Measurements from ENCODE around the gene LPP.
A peak's percentile ranks its signal among the peaks of the same experiment; 100 is the strongest.

LPP gene

DNA sequence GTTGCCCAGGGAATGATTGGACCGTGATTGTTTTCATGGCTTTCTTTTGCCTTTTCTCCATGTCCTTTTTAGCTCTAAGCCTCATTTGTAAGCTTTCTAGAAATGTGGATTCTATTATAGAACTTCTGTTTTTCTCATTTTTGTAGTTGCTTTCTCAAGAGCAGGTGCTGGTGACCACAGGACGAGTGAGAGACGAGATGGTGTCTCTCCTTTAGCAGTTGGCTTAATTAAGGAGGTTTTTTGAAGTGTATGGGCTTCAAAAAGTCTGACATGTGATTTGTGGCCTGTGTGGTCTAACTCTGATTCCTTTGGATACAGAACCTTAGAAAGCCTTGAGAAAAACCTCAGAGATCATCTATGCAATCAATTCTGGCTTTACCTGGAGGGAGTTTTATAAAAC lies 292.8 kb downstream of the LPP start:
- no peak for DNase-seq

DNA sequence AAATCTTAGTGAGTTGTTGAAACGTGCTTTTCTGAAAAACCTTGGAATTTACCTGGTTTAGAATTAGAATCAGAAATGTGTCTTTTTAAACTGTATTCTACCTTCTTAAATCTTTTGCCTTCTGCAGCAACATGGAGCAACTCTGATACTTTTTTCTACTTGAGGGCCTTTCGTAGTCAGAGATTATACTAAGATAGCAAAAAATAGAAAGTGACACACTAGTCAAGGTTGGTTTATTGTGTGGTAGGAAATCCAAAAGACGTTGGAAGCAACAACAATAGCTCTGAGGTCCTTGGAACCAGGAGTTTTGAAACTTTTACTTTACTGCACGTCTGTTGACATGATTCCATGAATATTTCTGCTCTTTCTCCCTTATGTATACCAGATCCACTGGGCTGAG lies 294.9 kb downstream of the LPP start:
- no peak for DNase-seq

DNA sequence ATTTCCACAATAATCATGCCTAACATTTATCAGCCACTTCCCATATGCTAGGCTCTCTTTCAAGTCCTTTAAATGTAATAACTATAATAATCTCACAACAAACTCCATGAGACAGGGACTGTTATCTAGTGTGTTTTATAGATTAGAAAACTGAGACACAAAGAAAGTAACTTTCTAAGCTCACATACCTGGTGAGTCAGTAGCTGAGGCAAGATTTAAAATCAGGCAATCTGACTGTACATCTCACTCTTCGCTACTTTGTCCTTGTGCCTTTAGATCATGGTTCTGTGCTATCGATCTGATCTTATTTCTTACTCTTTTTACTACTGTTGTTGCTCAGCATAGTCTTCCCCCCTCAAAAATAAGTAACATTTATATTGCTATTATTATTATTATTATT lies 295.5 kb downstream of the LPP start:
- DNase-seq = no peak

DNA sequence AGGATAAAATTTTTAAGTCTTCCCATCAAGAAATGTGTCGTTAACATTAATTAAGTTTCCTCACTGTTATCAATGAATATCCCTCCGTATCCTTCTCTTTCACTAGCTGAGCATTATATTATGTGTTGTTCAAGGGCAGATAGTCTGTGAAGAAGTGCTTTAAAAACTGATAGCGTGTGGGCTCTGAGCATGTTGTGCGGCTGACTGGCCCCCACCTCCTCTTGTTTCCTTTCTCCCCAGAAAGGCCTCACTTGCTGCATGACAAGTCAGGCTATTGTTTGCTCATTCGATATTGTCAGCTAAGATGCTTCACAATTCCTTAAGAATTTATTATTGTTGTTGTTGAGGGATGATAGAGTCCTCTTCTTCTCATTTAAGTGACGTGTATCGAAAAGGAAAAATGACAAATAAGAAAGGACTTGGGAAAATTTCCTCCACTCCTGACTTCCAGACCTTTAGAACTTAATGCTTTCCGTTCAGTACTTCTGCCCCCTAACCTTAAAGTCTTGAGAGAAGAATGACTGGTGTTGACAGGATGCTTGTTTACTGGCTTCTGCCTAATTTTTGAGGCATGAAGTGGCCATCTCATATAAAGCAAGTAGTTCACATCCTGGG lies 298.3 kb downstream of the LPP start:
- DNase-seq = no peak

DNA sequence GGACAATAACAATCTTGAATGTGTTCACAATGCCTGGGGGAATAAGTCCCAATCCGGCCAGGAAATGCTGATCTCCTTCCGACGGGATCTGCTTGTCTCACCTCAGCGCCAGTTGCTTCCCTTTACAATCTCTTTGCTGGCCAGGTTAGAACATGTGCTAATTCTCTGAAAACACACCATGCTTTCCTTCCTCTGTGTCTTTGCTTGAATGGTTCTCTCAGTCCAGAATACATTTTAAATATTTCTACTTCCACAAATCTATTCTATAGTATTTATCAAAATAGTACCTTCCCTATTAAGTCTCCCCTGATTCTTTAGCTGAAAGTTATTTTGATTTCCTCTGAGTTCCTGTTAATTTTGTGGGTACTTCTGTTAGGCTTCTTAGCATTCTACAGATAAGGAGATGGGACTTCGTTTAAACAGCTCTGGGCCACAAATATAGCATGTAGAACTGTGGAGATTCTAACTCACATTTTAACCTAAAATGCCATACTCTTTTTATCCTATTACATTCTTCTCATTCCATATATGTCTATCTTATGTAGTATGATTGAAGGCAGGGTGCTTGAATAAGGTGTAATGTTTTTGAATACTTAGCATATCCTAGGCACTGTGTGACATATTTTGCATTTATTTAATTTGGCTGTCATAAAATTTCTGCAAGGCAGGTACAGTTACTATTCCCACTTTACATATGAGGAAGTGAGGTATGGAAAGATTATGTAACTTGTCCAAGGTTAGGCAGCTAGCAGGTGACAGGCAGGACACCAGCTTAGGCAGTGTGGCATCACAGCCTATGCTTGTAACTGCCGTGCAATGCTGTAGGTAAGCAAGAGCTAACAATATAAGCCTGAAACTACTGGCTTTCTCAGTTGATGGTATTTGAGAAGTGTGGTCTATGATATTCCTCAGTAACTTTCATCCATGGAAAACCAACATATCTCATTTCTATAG lies 299.8 kb downstream of the LPP start:
- no peak for DNase-seq

DNA sequence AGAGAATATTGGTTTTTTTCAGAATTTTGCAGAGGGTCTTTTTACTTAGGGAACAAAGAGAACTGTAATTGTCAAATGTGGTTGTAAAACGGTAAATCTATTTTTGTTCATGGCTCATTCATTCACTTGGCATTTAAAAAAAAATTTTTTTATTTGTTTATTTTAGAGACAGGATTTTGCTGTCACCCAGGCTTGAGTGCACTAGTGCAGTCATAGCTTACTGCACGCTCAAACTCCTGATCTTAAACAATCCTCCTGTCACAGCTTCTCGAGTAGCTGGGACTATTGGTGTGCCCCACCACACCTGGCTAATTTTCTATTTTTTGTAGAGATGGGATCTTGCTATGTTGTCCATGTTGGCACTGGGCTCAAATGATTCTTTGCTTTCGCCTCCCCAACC lies 301.8 kb downstream of the LPP start:
- peak; percentile 49 for DNase-seq

DNA sequence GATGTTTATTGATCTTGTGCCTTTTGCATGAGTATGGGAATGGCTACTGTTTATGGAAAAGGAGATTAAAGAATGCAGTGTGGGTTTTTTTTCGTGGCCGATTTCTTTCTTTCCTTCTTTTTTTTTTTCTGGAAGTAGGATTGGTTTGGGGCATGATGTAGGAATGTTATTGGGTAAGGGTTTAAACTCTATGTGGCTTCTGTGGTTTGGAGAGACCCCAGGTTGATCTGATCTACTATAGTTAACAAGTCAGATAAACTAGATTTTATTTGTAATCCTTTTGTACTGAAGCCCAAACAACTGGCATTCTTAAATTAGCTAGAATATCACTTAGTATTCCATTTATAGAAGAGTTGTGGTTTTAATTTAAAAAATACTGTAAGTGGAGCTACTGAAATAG lies 304.8 kb downstream of the LPP start:
- no peak for DNase-seq

DNA sequence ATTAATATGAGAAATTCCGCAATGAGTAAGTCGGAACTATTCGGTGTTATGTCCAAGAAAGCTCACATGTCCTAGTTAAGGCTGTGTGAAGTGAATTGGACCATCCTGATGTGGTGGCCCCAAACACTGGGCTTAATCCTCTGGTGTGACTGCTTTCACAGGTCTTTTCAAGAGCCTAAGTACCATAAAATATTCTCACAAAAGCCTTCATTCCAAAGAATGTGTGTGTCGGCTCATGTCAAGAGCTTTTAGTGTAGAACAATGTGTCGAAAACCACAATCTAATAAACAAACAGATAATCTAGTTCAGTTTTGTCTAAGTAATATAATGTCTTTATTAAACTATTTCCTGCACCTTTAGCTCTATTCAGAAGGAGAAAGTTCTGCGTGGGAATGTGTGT lies 311.4 kb downstream of the LPP start:
- no peak for DNase-seq

DNA sequence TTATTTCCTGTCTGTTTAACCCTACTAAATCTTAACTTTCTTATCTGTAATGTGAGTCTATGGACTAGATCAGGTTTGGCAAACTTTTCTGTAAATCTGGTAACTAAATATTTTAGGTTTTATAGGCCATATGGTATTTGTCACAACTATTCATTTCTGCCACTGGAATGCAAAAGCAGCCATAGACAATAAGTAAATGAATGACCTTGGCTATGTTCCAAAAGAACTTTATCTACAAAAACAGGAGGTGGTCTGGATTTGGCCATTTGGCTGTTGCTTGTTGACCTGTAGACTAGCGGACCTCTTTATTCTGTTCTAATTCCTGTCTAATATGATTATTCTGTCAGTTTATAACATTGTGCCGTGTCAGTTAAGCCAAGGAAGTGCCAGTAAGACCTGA lies 314.2 kb downstream of the LPP start:
- peak; percentile 24 for DNase-seq

DNA sequence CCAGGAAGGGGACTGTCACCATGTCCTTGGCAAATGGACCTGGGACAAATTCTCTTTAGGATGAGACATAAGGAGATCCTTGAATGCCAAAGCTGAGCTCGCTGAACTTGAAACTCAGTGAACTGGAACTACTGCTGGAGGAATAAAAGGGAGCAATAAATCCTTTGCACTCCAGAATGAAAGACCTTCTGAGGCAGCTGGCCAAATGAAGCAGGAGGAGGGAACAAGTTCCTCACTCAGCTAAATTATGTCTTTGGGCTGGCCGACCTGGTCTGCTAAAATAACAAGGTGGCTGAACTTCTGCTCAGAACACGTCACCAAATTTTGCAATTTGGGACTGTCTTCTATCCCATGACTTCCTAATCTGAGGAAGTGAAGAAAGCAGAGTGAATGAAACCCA lies 314.7 kb downstream of the LPP start:
- no peak for DNase-seq

DNA sequence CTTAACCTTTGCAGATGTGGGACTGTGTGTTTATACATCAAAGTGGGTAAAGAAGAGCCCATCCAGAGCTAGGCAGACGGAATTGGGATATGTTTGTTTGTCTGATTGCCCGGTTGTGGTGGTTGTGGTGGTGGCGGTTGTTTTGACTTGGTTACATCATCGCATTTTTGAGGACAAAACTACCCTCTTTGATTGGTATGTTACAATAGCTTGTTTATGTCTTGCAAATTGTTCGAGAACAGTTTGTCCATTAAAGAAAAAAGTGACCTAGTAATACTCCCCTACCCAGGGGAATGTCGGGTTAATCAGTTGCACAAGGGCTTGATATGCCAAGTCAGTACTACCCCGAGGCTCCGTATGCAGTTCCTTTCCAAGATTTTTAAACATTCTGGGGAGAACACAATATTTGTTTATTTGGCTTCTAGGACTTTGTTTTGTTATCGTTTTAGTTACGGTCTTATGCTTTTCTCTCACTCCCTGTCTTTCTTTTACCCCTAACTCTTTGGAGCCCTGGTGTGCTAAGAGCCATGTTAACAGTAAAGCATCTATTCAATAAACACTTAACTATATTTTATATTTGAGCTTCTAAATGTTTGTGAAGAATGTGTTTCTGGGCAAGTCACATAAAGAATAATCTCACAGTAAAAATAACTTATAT lies 315.4 kb downstream of the LPP start:
- no peak for DNase-seq

DNA sequence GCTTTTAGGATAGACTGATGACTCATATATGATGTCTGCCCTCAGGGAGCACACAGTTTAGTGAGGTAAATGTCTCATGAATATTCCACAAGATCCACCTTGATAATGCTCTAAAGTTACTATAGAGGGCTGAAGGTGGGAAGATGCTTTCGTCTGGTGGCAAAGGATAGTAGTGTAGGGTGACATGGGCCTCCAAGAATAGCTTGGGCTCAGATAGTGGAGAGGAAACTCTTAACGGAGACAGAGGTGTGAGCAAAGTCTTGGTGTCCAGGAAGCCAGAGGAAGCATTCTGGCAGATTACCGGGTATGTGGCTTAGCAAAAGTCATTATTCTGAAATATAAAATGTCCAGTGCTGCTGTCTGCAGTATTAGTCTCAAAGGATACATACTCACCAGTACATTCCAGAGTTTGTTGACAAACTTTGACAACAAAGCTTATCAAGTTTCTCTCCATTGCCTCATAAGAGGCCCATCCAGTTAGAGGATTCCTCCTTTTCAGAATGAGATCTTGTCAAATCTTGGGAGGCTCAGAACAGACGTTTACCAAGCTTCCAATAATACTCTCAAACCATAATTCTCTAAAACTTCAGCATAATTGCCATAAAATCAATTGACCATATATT lies 316.7 kb downstream of the LPP start:
- no peak for DNase-seq

DNA sequence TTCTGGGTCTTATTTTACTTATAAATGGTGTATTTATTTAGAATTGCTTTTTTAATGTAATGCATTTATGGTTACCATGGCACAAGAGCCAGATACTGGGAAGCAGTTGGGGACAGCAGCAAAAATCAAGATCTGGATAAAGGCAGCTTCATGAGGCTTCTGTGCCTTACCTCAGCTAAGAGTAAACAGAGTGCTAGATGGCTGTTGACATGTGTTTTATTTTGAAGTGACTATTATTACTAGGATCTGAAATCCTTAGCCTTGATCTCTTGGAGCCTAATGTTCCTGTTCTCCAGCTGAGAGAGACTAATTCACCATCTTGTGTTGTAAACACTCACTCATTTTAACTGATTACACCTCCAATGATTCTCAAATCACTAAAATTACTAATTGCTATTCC lies 317.8 kb downstream of the LPP start:
- no peak for DNase-seq

DNA sequence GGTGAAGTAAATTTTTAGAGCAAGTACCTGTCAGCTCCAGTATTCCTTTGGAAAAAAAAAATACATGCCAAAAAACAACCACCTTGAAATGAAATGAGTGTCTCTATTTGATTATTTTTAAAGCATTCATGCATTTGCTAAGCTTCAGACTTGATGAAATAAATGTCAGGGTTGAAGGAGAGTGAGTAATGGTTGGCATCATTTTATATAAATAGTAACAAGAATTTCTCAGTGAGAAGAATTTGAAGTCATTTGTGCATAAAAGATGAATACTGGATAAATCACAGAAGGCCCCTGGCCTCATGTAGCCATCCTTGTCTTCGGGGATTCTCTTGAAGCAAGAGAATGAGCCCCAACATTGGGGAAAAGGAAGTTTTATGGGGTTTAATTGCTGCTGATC lies 318.4 kb downstream of the LPP start:
- DNase-seq = peak; percentile 74

DNA sequence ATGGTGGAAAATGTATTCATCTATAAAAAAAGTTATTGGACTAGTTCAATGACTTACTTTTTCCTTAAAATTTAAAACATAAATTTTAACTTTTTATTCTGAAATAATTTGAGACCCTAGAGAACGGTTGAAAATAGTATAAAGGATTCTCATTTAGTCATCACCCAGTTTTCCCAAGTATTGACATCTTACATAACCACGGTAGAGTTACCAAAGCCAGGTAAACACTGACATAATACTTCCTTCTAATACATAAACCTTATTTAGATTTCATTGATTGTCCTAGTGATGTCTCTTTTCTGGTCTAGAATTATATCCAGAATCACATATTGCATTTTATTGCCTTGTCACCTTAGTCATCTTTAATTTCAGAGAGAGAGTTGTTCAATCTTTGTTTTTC lies 319.1 kb downstream of the LPP start:
- DNase-seq = no peak

DNA sequence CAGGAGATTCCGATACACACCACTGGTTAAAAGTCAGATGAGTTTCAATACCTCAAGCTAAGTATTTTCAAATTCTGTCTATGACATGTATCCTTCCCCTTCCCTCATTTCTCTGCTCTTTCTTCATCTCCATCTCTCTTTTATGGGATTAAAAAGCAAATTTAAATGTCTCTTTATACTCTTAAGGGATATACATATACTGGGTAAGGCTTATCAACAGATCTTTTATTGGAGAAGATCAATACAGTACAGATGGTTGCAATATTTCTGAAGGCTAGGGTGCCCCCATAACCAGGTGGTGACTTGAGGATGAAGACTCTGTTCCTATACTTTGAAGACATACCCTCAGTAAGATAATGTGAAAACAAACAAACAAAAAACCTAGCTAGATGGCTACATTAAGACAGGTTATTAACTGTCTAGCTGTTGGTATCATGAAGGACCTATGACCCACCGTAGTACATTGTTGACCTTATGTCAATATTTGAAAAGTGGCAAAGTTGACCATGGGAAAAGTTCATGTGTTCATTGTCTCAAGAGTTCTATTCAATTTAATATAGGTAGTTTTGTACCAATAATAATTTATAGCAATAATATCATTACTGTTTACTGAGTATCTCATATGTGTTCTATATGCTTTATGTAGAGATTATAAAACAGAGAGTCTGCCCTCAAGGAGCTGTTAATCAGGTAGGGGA lies 319.8 kb downstream of the LPP start:
- DNase-seq = no peak

DNA sequence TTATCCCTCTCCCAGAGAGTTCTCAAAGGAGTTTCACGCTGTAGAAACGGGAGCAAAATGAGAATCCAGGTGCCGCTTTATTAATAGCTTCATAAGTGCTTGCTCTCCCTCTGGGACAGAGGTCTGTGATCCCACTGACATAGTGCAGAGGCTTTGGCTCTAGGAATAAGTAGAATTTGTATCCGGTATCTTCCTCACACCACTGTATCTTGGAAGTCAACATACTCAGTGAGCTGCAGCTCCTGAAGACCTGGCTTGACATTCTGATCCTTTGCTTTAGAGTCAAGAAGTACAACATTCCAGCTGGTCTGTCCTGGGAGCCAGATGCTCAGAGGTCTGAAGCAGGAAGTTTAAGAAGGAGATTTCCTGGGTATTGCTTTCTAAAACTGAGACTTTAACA lies 323.0 kb downstream of the LPP start:
- no peak for DNase-seq

DNA sequence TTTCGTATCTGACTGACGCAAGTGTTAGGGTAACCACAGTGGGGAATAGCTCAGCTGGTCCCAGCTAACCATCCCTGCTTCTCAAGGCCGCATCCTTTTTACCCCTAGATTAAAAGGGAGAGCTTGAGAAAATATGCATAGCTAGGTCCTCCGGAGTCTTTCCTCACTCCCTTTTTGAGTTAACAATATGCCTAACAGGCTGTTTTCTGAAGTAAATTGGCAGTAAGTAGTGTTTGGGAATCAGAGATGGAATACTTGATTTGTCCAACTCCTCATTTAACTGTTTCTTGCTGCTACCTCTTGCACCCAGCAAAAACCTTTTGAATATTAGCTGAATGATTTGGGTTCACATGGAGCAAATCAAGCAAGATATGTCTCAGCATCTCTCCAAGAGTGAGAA lies 326.1 kb downstream of the LPP start:
- no peak for DNase-seq

DNA sequence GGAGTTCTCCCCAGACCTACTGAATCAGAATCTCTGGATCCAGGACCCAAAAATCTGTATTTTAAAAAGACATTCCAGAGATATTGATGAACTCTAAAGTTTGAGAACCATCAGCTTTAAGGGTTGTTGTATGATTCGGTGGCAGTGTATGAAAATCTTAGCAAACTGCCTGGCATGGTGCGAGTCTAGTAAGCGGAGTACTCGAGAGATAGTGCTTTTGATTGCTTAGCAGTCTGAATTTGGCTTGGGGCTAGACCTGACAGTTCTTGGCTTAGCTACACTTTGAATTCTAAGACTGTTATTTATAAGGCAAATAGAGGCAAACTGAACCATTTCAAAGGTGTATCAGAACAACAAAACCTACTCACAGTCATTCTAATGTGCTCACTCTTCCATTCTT lies 329.0 kb downstream of the LPP start:
- DNase-seq = no peak

DNA sequence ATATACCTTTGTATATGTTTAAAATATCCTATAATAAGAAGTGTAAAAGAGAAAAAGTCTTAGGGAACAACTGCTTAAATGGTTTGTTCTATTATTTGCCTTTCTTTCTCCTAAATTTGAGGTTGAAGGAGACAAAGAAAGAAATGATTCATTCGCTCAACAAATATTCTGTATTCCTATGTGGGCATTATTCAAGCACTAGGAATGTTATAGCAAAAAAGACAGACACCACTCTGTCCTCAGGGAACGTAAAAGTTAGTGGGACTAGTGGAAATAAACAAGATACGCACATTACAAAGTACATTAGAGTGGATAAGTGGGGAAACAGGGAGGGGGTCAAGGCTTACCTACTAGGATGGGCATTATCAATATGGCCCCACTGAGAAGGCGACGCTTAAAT lies 332.2 kb downstream of the LPP start:
- DNase-seq = peak; percentile 87

DNA sequence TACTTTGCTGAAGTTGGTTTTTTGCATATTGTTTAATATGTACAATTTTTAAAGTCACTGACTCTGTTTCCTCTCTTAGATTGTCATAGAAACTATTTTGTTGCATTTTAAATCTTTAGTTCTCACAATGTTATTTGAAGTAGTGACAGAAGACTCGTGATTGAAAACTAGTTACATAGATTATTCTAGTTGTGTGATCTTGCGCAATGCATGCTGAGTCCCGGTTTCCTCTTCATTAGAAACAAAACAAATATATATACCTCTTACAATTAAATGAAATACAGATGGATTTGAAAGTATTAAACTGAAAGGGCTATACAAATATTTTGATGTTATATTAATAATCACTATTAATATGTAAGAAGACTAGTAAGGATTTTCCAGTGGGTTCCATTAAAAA lies 333.0 kb downstream of the LPP start:
- DNase-seq = no peak

DNA sequence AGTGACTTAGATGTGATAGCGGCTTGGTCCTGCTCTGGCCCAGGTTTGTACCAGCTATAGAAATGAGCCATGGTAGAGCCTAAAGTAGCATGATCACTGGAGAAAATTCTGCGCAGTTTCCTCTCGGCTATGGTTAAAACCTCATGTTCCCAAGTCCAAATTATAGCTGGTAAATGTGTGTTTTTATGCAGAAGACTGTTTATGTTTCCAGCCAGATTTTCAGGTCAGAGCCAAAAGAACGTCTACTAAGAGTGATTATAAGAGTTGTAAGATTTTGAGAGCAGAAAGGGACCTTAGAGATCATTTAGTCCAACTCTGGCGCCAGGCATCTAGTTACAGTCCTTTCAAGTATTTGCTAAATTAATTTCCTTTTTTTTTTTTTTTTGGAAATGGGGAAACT lies 333.7 kb downstream of the LPP start:
- DNase-seq = no peak

DNA sequence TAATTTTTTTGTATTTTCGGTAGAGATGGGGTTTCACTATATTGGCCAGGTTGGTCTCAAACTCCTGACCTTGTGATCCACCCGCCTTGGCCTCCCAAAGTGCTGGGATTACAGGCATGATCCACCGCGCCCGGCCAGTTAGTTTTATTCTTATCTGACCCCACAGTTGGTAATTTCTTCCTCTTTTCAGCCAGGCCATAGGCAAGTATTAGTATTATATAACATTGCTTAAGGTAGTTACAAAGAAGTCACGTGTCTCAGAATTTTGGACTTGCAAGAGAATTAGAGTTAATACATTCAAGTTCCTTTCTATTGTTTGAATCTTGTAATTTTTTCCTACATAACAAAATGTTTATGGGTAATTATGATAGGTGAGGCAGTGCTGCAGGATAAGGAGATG lies 334.8 kb downstream of the LPP start:
- DNase-seq = no peak

All from fibroblast of skin of back (primary cell).